ENCODE measurements around the gene OR11L1.

DNA sequence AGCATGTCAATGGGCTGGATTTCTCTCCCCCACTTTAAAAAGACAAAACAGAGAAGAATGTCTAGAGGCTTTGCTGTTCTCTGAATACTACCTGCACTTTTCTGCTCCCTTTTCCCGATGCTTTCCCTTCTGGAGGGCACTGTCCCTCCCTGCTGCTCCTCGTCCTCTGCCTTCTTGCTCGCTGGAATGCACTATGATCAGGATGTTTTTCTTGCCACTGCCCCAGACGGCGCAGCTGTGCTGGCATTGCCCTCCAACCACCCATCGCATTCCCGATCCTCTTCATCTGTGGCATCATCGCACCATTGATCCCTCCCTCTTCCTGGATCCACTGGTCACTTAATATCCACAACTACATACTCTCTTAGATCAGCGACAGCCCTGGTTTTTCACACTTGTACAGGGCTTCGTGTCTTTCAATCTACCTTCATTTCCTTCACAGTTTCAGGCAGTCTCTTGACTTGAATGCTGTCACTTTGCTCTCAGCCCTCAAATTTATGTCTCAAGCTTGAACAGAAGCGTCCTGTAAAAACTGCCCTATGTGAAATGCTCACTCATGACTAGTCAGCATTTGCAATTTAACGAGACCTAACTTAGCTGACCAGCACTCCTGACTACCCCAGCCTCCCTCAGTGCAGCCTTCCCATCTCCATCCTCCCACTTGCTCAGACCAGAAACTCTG lies 3.5 kb upstream of the OR11L1 start:
- TF ChIP-seq, protein P1, sequence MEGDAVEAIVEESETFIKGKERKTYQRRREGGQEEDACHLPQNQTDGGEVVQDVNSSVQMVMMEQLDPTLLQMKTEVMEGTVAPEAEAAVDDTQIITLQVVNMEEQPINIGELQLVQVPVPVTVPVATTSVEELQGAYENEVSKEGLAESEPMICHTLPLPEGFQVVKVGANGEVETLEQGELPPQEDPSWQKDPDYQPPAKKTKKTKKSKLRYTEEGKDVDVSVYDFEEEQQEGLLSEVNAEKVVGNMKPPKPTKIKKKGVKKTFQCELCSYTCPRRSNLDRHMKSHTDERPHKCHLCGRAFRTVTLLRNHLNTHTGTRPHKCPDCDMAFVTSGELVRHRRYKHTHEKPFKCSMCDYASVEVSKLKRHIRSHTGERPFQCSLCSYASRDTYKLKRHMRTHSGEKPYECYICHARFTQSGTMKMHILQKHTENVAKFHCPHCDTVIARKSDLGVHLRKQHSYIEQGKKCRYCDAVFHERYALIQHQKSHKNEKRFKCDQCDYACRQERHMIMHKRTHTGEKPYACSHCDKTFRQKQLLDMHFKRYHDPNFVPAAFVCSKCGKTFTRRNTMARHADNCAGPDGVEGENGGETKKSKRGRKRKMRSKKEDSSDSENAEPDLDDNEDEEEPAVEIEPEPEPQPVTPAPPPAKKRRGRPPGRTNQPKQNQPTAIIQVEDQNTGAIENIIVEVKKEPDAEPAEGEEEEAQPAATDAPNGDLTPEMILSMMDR (IDR thresholded peaks at IDR 0.05; ENCODE audit: low read depth, low read length, poor library complexity, severe bottlenecking), result no peak
- TF ChIP-seq EZH2phosphoT487 (IDR thresholded peaks at IDR 0.05; ENCODE audit: borderline replicate concordance, low read length), result no peak

All from DOHH2 (cell line).